ENCODE results near the gene SUGP1.

SUGP1 gene

DNA sequence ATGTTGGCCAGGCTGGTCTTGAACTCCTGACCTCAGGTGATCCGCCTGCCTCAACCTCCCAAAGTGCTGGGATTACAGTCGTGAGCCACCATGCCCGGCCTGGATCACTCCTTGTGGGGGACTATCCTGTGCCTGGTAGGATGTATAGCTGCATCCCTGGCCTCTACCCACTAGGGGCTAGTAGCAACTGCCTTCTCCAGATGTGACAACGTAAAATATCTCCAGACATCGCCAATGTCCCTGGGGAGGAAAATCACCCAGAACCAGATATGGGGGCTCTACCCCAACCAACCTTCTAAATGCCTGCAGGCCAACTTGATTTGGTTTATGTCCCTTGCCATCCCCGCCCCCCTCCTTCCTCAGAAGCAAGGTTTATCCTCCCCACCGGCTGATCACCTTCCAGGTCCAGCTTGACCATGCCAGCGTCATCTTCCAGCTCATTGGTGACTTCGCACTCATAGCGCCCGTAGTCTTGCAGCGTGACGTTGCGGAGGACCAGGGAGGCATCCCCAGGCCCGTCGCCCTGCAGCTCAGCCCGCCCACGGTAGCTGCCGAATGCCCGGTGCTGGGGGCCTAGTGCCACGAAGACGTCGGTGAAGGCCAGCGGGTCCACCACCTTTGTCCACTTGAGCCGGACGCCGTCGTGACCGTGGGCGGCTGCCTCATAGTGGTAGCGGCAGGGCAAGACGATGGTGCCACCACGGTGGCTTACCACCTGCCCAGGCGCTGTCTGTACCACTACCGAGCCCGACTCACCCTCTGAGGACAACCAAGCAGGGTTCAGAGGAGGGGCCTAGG lies 59.7 kb downstream of the SUGP1 start:
- POLR2A ChIA-PET, result no interaction called here
- CTCF ChIA-PET, result no interaction called here
- TF ChIP-seq, protein P1, sequence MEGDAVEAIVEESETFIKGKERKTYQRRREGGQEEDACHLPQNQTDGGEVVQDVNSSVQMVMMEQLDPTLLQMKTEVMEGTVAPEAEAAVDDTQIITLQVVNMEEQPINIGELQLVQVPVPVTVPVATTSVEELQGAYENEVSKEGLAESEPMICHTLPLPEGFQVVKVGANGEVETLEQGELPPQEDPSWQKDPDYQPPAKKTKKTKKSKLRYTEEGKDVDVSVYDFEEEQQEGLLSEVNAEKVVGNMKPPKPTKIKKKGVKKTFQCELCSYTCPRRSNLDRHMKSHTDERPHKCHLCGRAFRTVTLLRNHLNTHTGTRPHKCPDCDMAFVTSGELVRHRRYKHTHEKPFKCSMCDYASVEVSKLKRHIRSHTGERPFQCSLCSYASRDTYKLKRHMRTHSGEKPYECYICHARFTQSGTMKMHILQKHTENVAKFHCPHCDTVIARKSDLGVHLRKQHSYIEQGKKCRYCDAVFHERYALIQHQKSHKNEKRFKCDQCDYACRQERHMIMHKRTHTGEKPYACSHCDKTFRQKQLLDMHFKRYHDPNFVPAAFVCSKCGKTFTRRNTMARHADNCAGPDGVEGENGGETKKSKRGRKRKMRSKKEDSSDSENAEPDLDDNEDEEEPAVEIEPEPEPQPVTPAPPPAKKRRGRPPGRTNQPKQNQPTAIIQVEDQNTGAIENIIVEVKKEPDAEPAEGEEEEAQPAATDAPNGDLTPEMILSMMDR (IDR thresholded peaks at IDR 0.05; ENCODE audit: insufficient read depth, low read length, missing control alignments), result no peak
- H3K4me3 ChIP-seq (ENCODE audit: low read depth, low read length), result no peak overlapping the region
- no peak for DNase-seq (ENCODE audit: low read depth, low spot score)

DNA sequence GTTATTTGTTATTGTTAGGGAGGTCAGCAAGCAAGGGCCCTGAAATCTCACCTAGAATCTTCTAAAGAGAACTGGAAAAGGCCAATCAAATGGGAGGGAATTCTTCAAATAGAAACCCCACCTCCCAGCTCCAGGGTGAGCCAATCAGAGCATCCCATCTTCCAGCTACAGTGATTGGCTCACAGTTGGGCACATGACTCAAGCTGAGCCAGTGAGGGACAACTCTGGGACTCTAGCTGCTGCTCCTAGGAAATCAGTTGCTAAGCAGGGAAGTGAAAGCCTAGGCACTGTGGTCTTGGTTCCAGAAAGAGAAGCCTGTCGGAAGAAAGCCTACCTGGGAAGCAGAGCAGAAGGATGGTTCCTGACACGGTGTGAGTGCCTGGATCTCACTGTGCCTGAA lies 60.6 kb downstream of the SUGP1 start:
- H3K4me3 ChIP-seq (ENCODE audit: low read depth, low read length), result no peak overlapping the region
- no peak for DNase-seq (ENCODE audit: low read depth, low spot score)
- TF ChIP-seq, protein P1 (IDR thresholded peaks at IDR 0.05; ENCODE audit: insufficient read depth, low read length, missing control alignments), result no peak
- ChIA-PET CTCF (no interaction called here), POLR2A (no interaction called here)

DNA sequence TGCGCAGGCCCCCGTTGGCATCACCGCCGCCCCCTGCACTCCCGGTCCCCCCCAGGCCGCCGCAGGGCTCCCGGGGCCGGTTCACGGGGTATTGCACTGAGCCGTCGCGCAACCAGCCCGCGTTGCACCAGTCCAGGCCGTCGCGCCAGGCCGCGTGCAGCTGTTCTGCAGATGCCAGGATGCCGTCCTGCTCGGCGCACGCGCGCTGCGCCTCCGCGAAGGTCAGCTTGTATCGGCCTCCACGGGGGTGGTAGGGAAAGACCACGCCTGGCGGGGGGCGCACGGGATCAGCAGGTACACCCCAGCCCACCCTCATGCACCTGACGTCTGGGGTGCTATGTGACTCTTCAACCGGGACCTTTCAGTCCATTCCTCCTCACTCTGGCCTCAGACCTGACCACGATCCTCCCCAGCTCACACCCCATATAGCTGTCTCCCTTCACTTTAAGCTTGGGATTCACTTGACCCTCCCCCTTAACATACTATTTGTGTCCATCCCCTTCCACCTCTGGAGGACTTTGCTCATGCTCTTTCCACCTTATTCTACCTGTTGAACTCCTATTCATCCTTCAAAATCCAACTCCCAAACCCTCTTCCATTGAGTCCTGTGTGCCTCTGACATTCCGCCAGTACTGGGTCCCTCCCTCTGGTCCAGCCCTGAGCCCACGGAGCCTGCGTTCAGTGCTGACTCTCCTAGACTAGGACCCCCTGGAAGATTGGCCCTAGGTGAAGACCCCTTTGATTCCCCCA lies 61.5 kb downstream of the SUGP1 start:
- H3K4me3 ChIP-seq (ENCODE audit: low read depth, low read length), result no peak overlapping the region
- POLR2A ChIA-PET, result interaction anchor here (0.7 kb wide), 1 partner anchor 62 kb away, joined by 3 read pairs; the partner anchor contains the start of gene MAU2
- TF ChIP-seq, protein P1 (IDR thresholded peaks at IDR 0.05; ENCODE audit: insufficient read depth, low read length, missing control alignments), result no peak
- DNase-seq (ENCODE audit: low read depth, low spot score), result no peak
- CTCF ChIA-PET, result no interaction called here

DNA sequence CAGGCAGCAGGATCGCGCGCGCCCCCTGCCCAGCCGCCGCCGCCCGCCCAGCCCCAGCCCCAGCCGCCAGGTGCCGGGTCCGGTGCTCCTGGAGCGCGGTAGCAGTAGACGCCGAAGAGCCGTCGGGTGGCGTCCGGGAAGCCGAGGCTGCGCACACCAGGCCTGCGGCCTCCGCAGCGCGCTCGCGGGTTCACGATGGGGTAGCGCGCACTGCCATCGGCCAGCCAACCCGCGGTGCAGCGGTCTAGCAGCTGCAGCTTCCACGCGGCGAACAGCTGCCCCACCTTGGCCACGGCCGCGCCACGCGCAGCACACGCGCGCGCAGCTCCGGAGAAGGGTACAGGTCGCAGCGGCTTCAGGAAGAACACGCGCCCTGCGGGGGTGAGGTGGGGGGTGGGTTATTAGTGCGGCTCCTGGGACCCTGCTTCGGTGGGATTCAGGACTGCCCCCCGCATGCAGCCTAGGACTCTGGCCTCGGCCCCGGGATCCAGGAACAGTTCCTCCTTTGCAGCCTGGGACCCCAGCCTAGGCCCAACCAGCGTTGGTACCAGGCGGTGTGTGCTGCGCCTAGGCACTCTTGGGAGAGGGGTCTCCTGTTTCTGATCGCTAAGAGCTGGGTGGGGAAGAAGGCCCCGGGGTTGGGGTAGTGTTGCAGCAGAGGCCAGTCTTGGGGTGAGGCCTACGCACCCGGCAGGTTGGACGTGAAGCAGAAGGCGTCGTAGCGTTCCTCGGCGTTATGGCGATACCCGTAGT lies 62.3 kb downstream of the SUGP1 start:
- H3K4me3 ChIP-seq (ENCODE audit: low read depth, low read length), result no peak overlapping the region
- TF ChIP-seq, protein P1 (IDR thresholded peaks at IDR 0.05; ENCODE audit: insufficient read depth, low read length, missing control alignments), result no peak
- CTCF ChIA-PET, result no interaction called here
- DNase-seq (ENCODE audit: low read depth, low spot score), result no peak
- POLR2A ChIA-PET, result no interaction called here

GRCh38 chr19:19257137-19257536 lies 63.2 kb downstream of the SUGP1 start:
- POLR2A ChIA-PET, result no interaction called here
- TF ChIP-seq, protein P1 (IDR thresholded peaks at IDR 0.05; ENCODE audit: insufficient read depth, low read length, missing control alignments), result no peak
- CTCF ChIA-PET, result no interaction called here

More at GRCh38 chr19:19257137-19257536, 63.2 kb downstream of the SUGP1 start:
- DNase-seq (ENCODE audit: low read depth, low spot score), result no peak
- no peak overlapping the region for H3K4me3 ChIP-seq (ENCODE audit: low read depth, low read length)

All from AG04449 (cell line).